NCI-H2196 treated with DMSO at 0.1 percent for 48 hours (cell line): ENCODE results near the gene NOM1.

ENCODE experiments used
- DNase-seq: peaks from one replicate; lab custom pipeline; 2025; ENCODE audit not compliant: unreplicated experiment; lab: John Stamatoyannopoulos, UW

Gene NOM1

GRCh38 chr7:157003445-157003755 is 53.9 kb downstream of the NOM1 start:
- DNase-seq = no peak

GRCh38 chr7:157003756-157004520 is 54.4 kb downstream of the NOM1 start:
- DNase-seq = no peak

GRCh38 chr7:157004521-157005455 is 55.3 kb downstream of the NOM1 start:
- no peak for DNase-seq

- no peak for DNase-seq
Observed at GRCh38 chr7:157005456-157006204, 56.1 kb downstream of the NOM1 start.

- DNase-seq = no peak
Observed at GRCh38 chr7:157006205-157006747, 56.8 kb downstream of the NOM1 start.

- no peak for DNase-seq
Observed at GRCh38 chr7:157006829-157007469, 57.4 kb downstream of the NOM1 start.

- DNase-seq = no peak
Observed at GRCh38 chr7:157007470-157008066, 58.1 kb downstream of the NOM1 start.

- DNase-seq = no peak
Observed at GRCh38 chr7:157008206-157009169, 59.0 kb downstream of the NOM1 start.

GRCh38 chr7:157009170-157009777 is 59.8 kb downstream of the NOM1 start:
- no peak for DNase-seq

GRCh38 chr7:157009778-157010587 is 60.5 kb downstream of the NOM1 start:
- no peak for DNase-seq

GRCh38 chr7:157010588-157011332 is 61.2 kb downstream of the NOM1 start, which contains the start of gene MNX1:
Gene MNX1 (minus strand): TSS chr7:157010663. CDS start chr7:157010350, 313 bp downstream.
- peak; percentile 39 for DNase-seq

GRCh38 chr7:157011333-157012112 is 62.0 kb downstream of the NOM1 start:
- DNase-seq = no peak

- DNase-seq = no peak
Observed at GRCh38 chr7:157012113-157012547, 62.6 kb downstream of the NOM1 start.

- DNase-seq = no peak
Observed at GRCh38 chr7:157013101-157013500, 63.6 kb downstream of the NOM1 start.

GRCh38 chr7:157013602-157014549 is 64.4 kb downstream of the NOM1 start:
- no peak for DNase-seq
